Hepatocyte (in vitro differentiated cells): Measurements from ENCODE around the gene SERPINI2. TPM values are rescaled to one million over a fixed set of nuclear protein-coding genes. Genes with fewer than 3 reads are reported as not detected.

ENCODE experiments used
- DNase-seq: peaks from one replicate; pipeline ENCODE4 v3.0.0-alpha.2; 2016; ENCODE audit warnings: low spot score
- H2AFZ ChIP-seq: fragments of 200-600 bp; sonication (generic); 2 replicates; pipeline ENCODE4 v1.6.0; 2016; ENCODE audit warnings: antibody characterized with exemption, mild to moderate bottlenecking
- H3K27ac ChIP-seq: fragments of 200-600 bp; sonication (generic); 2 replicates; pipeline ENCODE4 v1.5.1; 2016; ENCODE audit warnings: mild to moderate bottlenecking
- H3K27me3 ChIP-seq: fragments of 200-600 bp; sonication (generic); 2 replicates; pipeline ENCODE4 v1.6.1; 2016
- H3K36me3 ChIP-seq: fragments of 200-600 bp; sonication (generic); replicated peaks from 2 replicates; pipeline ENCODE4 v1.5.1; 2016; ENCODE audit warnings: low read depth; ENCODE audit not compliant: insufficient read depth
- H3K4me1 ChIP-seq: fragments of 200-600 bp; sonication (generic); 2 replicates; pipeline ENCODE4 v1.5.1; 2016; ENCODE audit warnings: mild to moderate bottlenecking, moderate library complexity; ENCODE audit not compliant: insufficient read depth
- H3K4me2 ChIP-seq: fragments of 200-600 bp; sonication (generic); 2 replicates; pipeline ENCODE4 v1.6.0; 2016
- H3K4me3 ChIP-seq: fragments of 200-600 bp; sonication (generic); 2 replicates; pipeline ENCODE4 v1.5.1; 2016; ENCODE audit warnings: mild to moderate bottlenecking
- H3K79me2 ChIP-seq: fragments of 200-600 bp; sonication (generic); 2 replicates; pipeline ENCODE4 v1.6.0; 2017; ENCODE audit warnings: mild to moderate bottlenecking
- H3K9me2 ChIP-seq: fragments of 200-600 bp; sonication (generic); replicated peaks from 2 replicates; pipeline ENCODE4 v1.6.0; 2017; ENCODE audit warnings: mild to moderate bottlenecking; ENCODE audit not compliant: insufficient read depth
- H3K9me3 ChIP-seq: fragments of 200-600 bp; sonication (generic); 2 replicates; pipeline ENCODE4 v1.5.1; 2016; ENCODE audit warnings: low read depth, mild to moderate bottlenecking
- H4K20me1 ChIP-seq: fragments of 200-600 bp; sonication (generic); 2 replicates; pipeline ENCODE4 v1.6.0; 2016; ENCODE audit warnings: mild to moderate bottlenecking; ENCODE audit not compliant: insufficient read depth, poor library complexity, severe bottlenecking
- EZH2 ChIP-seq: fragments of 200-600 bp; sonication (generic); IDR thresholded peaks from 2 replicates; pipeline ENCODE4 v1.6.1; 2016; ENCODE audit warnings: antibody characterized with exemption, mild to moderate bottlenecking, borderline replicate concordance
- EZH2phosphoT487 ChIP-seq: fragments of 200-600 bp; sonication (generic); IDR thresholded peaks from one replicate; pipeline ENCODE4 v1.6.1; 2018; ENCODE audit warnings: antibody characterized with exemption, mild to moderate bottlenecking, low read depth, moderate library complexity; ENCODE audit not compliant: unreplicated experiment, severe bottlenecking
- WGBS: methylation state at CpG from one replicate; pipeline ENCODE4 v1.1.6; 2016; ENCODE audit warnings: low lambda C conversion rate; ENCODE audit errors: missing lambda C conversion rate; 5-methylcytosine and 5-hydroxymethylcytosine counted together
- polyA plus RNA-seq: library from polyadenylated mRNA; unstranded; fragments of >200 nt; fragmentation: Nextera tagmentation; extraction: Ambion mirVana; gene quantifications from 2 replicates; pipeline ENCODE4 v1.2.1, GENCODE V29; 2016
- total RNA-seq: library from RNA; depleted of rRNA; stranded (reverse); fragments of >200 nt; gene quantifications from 2 replicates; pipeline ENCODE4 v1.2.3, GENCODE V29; 2014
- TF ChIP-seq, protein P1 (sequence below): fragments of 200-600 bp; sonication (generic); IDR thresholded peaks from 2 replicates; pipeline ENCODE4 v1.5.1; 2016; ENCODE audit warnings: antibody characterized with exemption, mild to moderate bottlenecking; ENCODE audit not compliant: poor library complexity

Gene SERPINI2
- total and polyA plus RNA-seq, 2 experiments from 2014 or later, result not detected

- H3K9me3 ChIP-seq, result no peaks in the 10 kb centered on the region
- H3K4me3 ChIP-seq, result no peak overlapping the region
- H3K9me2 ChIP-seq, result no peaks in the 10 kb centered on the region
- H3K79me2 ChIP-seq, result no peaks in the 10 kb centered on the region
- DNase-seq, result no peak
- no peak overlapping the region for H3K4me2 ChIP-seq
- H4K20me1 ChIP-seq, result no peaks in the 10 kb centered on the region
- H3K36me3 ChIP-seq, result no peaks in the 10 kb centered on the region
- TF ChIP-seq EZH2 (no peak), EZH2phosphoT487 (no peak)
- TF ChIP-seq, protein P1, sequence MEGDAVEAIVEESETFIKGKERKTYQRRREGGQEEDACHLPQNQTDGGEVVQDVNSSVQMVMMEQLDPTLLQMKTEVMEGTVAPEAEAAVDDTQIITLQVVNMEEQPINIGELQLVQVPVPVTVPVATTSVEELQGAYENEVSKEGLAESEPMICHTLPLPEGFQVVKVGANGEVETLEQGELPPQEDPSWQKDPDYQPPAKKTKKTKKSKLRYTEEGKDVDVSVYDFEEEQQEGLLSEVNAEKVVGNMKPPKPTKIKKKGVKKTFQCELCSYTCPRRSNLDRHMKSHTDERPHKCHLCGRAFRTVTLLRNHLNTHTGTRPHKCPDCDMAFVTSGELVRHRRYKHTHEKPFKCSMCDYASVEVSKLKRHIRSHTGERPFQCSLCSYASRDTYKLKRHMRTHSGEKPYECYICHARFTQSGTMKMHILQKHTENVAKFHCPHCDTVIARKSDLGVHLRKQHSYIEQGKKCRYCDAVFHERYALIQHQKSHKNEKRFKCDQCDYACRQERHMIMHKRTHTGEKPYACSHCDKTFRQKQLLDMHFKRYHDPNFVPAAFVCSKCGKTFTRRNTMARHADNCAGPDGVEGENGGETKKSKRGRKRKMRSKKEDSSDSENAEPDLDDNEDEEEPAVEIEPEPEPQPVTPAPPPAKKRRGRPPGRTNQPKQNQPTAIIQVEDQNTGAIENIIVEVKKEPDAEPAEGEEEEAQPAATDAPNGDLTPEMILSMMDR, result no peak
- H3K27ac ChIP-seq, result no peak overlapping the region
- peaks cover 8% of the 10 kb centered on the region for H3K27me3 ChIP-seq
- no peaks in the 10 kb centered on the region for H3K4me1 ChIP-seq
- H2AFZ ChIP-seq, result no peak overlapping the region
Measured at GRCh38 chr3:167491621-167492020, 17.8 kb upstream of the SERPINI2 start.

DNA sequence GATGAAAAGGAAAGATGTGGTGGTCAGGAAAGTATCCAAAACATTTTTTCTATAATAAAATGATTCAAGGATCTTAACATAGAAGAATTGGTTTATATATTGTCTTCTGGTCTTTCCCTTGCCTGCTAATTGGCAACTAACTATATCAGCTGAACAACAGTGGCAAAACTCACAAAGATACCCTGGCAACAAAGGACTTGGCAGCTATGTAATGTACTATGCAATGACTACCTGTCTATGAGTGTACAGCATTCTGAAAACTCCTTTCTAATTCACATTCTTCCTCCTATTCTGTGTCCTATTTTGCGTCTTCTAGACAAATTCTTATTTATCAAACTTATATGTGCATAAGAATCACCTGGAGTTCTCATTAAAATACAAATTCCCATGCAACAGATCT lies 15.7 kb upstream of the SERPINI2 start:
- H4K20me1 ChIP-seq, result no peaks in the 10 kb centered on the region
- H2AFZ ChIP-seq, result no peak overlapping the region
- H3K27me3 ChIP-seq, result peaks cover 8% of the 10 kb centered on the region
- H3K9me2 ChIP-seq, result no peaks in the 10 kb centered on the region
- no peaks in the 10 kb centered on the region for H3K79me2 ChIP-seq
- TF ChIP-seq, protein P1, result no peak
- TF ChIP-seq EZH2, result no peak
- TF ChIP-seq EZH2phosphoT487, result no peak
- no peaks in the 10 kb centered on the region for H3K9me3 ChIP-seq
- H3K36me3 ChIP-seq, result no peaks in the 10 kb centered on the region
- H3K4me1 ChIP-seq, result no peaks in the 10 kb centered on the region
- DNase-seq, result no peak
- no peak overlapping the region for H3K4me3 ChIP-seq
- no peak overlapping the region for H3K27ac ChIP-seq
- H3K4me2 ChIP-seq, result no peak overlapping the region
- WGBS, result 80% methylated on average over 1 of the region's 1 CpG

DNA sequence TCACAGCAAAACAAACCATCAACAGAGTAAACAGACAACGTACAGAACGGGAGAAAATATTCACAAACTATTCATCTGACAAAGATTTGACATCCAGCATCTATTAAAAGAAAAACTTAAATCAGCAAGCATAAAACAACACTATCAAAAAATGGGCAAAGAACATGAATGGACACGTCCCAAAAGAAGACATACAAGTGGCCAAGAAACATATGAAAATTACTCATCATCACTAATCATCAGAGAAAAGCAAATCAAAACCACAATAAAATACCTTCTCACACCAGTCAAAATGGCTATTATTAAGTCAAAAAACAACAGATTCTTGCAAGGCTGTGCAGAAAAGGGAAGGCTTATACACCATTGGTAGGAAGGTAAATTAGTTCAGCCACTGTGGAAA lies 13.7 kb upstream of the SERPINI2 start:
- Histone ChIP-seq H3K9me3 (no peaks in the 10 kb centered on the region), H2AFZ (no peak overlapping the region), H3K9me2 (no peaks in the 10 kb centered on the region), H3K36me3 (no peaks in the 10 kb centered on the region), H3K4me3 (no peak overlapping the region), H3K4me2 (no peak overlapping the region), H3K79me2 (no peaks in the 10 kb centered on the region), H3K4me1 (no peaks in the 10 kb centered on the region), H4K20me1 (no peaks in the 10 kb centered on the region), H3K27me3 (peaks cover 8% of the 10 kb centered on the region), H3K27ac (no peak overlapping the region)
- TF ChIP-seq, protein P1, result no peak
- no peak for TF ChIP-seq EZH2
- TF ChIP-seq EZH2phosphoT487, result no peak
- DNase-seq, result no peak
- WGBS, result 88% methylated on average over 3 of the region's 3 CpGs

- Histone ChIP-seq H3K27ac (no peak overlapping the region), H2AFZ (no peak overlapping the region), H3K36me3 (no peaks in the 10 kb centered on the region), H3K9me2 (no peaks in the 10 kb centered on the region), H3K9me3 (no peaks in the 10 kb centered on the region), H4K20me1 (no peaks in the 10 kb centered on the region), H3K4me1 (no peaks in the 10 kb centered on the region), H3K4me3 (no peak overlapping the region), H3K4me2 (no peak overlapping the region), H3K79me2 (no peaks in the 10 kb centered on the region), H3K27me3 (no peaks in the 10 kb centered on the region)
- TF ChIP-seq EZH2 (no peak), EZH2phosphoT487 (no peak)
- TF ChIP-seq, protein P1, result no peak
- 95% methylated on average over 2 of the region's 2 CpGs for WGBS
- DNase-seq, result no peak
Measured at GRCh38 chr3:167484551-167484950, 10.7 kb upstream of the SERPINI2 start.
